LNCaP clone FGC (cell line): ENCODE measurements around the gene TPM1.

Experiments used
- DNase-seq: peaks from one replicate; pipeline ENCODE4 v3.0.0-alpha.2; 2011; ENCODE audit warnings: low read depth
- H3K4me3 ChIP-seq: 2 replicates; pipeline ENCODE4 v1.5.1; 2011; ENCODE audit warnings: mild to moderate bottlenecking, low read depth, low read length, control low read depth
- CTCF ChIP-seq: IDR thresholded peaks from 2 replicates; pipeline ENCODE4 v1.5.1; 2012; ENCODE audit warnings: mild to moderate bottlenecking; ENCODE audit not compliant: control insufficient read depth, insufficient read depth; ENCODE audit errors: extremely low read depth

TPM1 gene

GRCh38 chr15:63035253-63035652, 7.3 kb upstream of the TPM1 start:
- no peak overlapping the region for H3K4me3 ChIP-seq
- DNase-seq = no peak
- no peak for TF ChIP-seq CTCF

GRCh38 chr15:63035977-63036376, 6.6 kb upstream of the TPM1 start:
- no peak for DNase-seq
- no peak overlapping the region for H3K4me3 ChIP-seq
- no peak for TF ChIP-seq CTCF

GRCh38 chr15:63037976-63038720, 4.4 kb upstream of the TPM1 start:
- H3K4me3 ChIP-seq = no peak overlapping the region
- no peak for TF ChIP-seq CTCF
- no peak for DNase-seq

- TF ChIP-seq CTCF = no peak
- no peak for DNase-seq
- no peak overlapping the region for H3K4me3 ChIP-seq
Observed at GRCh38 chr15:63038926-63039673, 3.4 kb upstream of the TPM1 start.

- DNase-seq = no peak
- H3K4me3 ChIP-seq = no peak overlapping the region
- no peak for TF ChIP-seq CTCF
Observed at GRCh38 chr15:63039811-63040210, 2.7 kb upstream of the TPM1 start.

- H3K4me3 ChIP-seq = no peak overlapping the region
- no peak for TF ChIP-seq CTCF
- no peak for DNase-seq
Observed at GRCh38 chr15:63040509-63040908, 2.0 kb upstream of the TPM1 start.
